Measurements from ENCODE around the gene GPR3.

Gene GPR3

DNA sequence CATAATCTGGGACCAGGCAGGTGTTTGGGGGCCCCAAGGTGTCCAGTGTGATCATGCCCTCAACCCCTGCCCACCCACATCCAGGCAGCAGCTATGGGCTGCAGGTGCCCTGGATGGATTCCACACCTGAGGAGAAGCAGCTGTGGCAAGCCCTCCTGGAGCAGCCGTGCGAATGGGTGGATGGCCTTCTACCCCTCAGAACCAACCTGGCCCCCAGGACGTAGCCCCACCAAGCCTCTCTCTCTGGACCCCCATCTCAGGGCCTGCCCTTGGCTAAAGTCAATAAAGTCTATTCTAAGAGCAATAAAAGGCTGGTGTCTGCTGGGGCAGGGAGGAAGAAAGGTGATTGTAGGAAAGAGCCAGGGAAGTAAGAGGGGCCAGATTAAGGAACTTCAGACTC is 38.8 kb upstream of the GPR3 start:
- H3K9me3 Mint-ChIP-seq, result no peaks in the 10 kb centered on the region
- no peak overlapping the region for H3K4me3 Mint-ChIP-seq
- H3K4me1 Mint-ChIP-seq (ENCODE audit: low read depth), result peaks cover 16% of the 10 kb centered on the region
- peaks cover 13% of the 10 kb centered on the region for H3K27me3 Mint-ChIP-seq
- intact Hi-C loops (cut with micrococcal nuclease), result no loop called here
- no peak overlapping the region for H3K27ac Mint-ChIP-seq
- H3K36me3 Mint-ChIP-seq (ENCODE audit: low read depth), result peaks cover 73% of the 10 kb centered on the region

DNA sequence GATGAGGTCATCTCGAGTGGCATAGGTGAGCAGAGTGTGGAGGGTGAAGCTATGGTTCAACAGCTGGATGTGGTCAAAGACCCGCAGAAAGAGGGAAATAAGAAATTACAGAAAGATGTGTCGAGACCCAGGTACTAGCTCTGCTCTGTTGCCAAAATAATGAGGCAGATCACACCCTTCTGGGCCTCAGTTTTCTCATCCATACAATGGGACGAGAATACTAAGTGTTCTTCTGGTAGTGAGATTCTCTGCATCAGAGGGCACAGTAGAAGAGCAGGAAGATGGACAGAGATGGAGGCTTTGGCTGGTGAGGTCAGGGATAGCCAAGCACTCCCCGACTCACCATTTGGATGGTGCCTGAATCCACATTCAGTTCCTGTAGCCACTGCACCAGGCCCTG is 36.7 kb upstream of the GPR3 start:
- Mint-ChIP-seq H3K9me3 (no peaks in the 10 kb centered on the region), H3K36me3 (ENCODE audit: low read depth) (peaks cover 85% of the 10 kb centered on the region), H3K4me1 (ENCODE audit: low read depth) (peaks cover 29% of the 10 kb centered on the region), H3K4me3 (no peak overlapping the region), H3K27me3 (peaks cover 30% of the 10 kb centered on the region), H3K27ac (no peak overlapping the region)
- intact Hi-C loops (cut with micrococcal nuclease), result loop anchor here (2.0 kb wide), 1 partner anchor 55 kb away; no protein-coding TSS in a partner anchor

DNA sequence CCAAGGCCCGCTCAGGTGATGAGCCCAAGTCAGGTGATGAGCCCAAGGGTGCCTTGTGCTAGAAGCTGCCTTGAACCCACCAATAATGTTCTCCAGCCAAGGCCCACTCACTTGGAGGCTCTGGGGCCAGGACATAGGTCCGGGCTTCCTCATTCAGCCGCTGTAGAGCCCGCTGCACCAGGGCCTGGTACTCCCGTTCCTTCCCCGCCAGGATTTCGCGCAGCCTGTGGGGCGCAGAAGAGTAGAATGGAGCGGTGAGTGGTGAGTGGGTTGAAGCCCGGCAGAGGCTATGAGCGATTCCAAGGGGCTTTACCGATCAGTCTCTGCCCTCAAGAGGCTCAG is 36.2 kb upstream of the GPR3 start:
- no peak overlapping the region for H3K4me3 Mint-ChIP-seq
- peaks cover 35% of the 10 kb centered on the region for H3K4me1 Mint-ChIP-seq (ENCODE audit: low read depth)
- H3K27ac Mint-ChIP-seq, result no peak overlapping the region
- peaks cover 35% of the 10 kb centered on the region for H3K27me3 Mint-ChIP-seq
- H3K9me3 Mint-ChIP-seq, result no peaks in the 10 kb centered on the region
- intact Hi-C loops (cut with micrococcal nuclease), result loop anchor here (2.0 kb wide), 1 partner anchor 55 kb away; no protein-coding TSS in a partner anchor
- peaks cover 85% of the 10 kb centered on the region for H3K36me3 Mint-ChIP-seq (ENCODE audit: low read depth)

DNA sequence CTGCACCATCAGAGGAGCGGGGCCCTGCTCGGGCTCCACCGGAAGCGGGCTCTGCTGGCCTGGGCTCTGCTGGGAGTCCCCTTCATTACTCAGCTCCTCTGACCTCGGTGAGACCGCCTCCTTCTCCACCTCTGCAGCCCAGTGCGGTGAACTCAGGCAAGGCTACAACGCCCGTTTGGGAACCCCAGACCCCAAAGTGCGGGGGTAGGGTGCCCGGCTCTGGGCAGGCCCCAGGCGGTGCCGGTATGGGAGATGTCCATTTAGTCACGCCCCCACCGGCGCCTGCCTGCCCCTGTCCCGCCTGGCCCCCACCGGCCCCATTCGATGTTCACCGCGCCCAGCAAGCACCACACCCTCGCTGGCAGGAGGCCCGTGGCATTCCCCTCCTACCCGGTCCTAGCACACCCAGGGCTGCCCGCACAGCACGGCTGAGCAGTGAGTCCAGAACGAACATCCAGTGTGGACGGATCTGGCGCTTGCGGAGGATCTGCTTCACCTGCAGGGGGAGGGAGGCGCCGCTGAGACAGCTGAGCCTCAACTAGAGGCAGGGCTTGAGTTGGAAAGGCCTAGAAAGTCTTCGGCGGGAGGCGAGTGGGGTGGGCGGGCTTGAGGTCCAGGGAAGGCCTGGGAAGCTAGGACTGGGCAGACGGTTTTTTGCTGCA is 35.7 kb upstream of the GPR3 start:
- H3K27ac Mint-ChIP-seq, result no peak overlapping the region
- intact Hi-C loops (cut with micrococcal nuclease), result loop anchor here (1.0 to 2.0 kb wide), 4 partner anchors 9 to 56 kb away; partner anchors contain the start of gene GPR3
- H3K4me1 Mint-ChIP-seq (ENCODE audit: low read depth), result peaks cover 35% of the 10 kb centered on the region
- peaks cover 36% of the 10 kb centered on the region for H3K27me3 Mint-ChIP-seq
- H3K36me3 Mint-ChIP-seq (ENCODE audit: low read depth), result peaks cover 87% of the 10 kb centered on the region
- H3K9me3 Mint-ChIP-seq, result no peaks in the 10 kb centered on the region
- H3K4me3 Mint-ChIP-seq, result no peak overlapping the region

DNA sequence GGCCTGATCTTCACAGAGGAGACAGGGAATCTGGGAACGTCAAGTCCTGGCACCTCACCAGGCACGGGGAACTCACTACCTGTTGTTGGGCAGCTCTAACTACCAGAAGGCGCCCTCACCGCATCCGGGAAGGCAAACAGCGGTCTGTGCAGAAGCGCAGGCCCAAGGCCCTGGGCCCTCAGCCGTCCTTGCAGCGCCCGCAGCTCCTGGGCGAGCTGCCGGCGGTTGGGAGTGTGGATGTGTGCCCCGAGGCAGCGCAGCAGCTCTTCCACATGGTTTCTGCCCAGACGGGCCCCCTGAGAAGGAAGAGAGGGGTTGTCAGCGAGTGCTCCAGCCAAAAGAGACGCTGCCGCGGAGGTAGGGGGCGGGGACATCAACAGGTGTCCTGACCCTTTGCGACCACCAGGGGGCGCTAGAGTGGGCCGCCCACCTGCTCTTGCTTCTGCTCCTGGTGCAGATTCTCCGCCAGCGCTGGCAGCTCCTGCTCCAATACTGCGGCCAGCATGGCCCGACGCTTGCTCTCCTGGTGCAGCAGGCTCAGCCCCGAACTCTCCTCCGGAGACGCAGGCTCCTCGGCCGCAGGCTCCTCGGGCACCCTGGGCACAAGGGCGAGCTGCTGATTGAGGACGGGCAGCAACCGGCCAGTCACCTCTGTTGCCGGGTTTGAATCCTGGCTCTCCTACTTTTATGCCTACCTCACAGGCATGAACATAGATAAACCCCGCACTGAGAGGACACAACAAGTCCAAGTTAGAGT is 35.0 kb upstream of the GPR3 start:
- Mint-ChIP-seq H3K27ac (no peak overlapping the region), H3K27me3 (peaks cover 38% of the 10 kb centered on the region), H3K4me3 (no peak overlapping the region), H3K36me3 (ENCODE audit: low read depth) (peaks cover 94% of the 10 kb centered on the region), H3K4me1 (ENCODE audit: low read depth) (peaks cover 35% of the 10 kb centered on the region), H3K9me3 (no peaks in the 10 kb centered on the region)
- intact Hi-C loops (cut with micrococcal nuclease), result loop anchor here (1.0 to 2.0 kb wide), 4 partner anchors 8 to 57 kb away; partner anchors contain the start of gene GPR3

DNA sequence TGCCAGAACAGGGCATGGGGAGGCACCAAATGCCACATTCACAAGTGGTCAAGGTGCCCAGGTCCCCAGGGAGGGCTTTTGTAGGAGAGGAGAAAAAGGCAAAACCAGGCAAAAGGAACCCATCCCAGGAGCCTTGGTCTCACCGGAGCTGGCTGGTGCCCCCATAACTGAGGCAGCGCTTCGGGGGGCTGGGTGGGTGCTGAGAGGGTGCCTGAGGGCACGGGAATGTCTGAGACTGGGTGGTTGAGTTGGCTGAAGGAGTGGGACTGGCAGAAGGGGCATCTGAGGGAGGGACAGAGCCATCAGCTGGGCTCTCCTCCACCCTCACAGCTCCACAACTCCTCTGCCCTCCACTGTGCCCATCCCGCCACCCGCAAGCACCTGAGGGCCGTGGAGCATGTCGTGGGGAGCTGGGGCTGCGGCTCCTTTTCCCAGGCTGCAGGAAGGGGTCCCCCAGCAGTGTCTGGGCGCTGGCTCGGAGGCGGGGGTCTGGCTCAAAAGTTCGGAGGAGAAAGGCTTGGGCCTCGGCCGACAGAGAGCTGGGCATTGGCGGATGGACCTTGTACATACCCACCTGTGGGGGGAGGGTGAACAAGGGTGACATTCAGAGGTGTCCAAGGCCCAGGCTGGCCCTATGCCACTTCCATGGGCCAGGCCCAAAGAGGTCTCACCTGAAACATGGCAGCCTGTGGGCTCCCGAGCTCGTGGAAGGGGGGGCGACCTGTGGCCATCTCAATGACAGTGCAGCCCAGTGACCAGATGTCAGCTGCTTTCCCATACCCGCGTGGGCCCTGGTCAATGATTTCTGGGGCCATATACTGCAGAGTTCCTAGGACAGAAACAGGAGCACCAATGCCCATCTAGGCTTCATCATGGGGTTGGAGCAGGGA is 34.1 kb upstream of the GPR3 start:
- no peak overlapping the region for H3K27ac Mint-ChIP-seq
- peaks cover 35% of the 10 kb centered on the region for H3K4me1 Mint-ChIP-seq (ENCODE audit: low read depth)
- H3K36me3 Mint-ChIP-seq (ENCODE audit: low read depth), result peaks cover 95% of the 10 kb centered on the region
- H3K4me3 Mint-ChIP-seq, result no peak overlapping the region
- peaks cover 38% of the 10 kb centered on the region for H3K27me3 Mint-ChIP-seq
- no peaks in the 10 kb centered on the region for H3K9me3 Mint-ChIP-seq
- intact Hi-C loops (cut with micrococcal nuclease), result no loop called here

DNA sequence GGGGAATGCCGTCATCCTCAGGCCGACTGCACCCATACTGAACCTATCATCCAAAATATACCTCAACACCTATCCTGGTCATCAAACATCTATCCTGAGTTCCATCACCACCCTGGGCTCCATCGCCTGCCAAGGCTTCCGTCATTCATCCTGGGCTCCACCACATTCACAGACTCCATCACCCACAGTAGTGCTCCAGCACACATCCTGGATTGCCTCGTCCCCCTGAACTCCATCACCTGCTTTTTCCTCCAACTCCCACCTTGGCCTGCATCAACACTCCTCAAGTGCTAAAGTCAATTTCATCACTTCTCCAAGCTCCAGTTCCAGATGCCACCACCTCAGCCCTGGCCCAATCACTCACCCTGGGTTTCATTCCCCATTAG is 33.5 kb upstream of the GPR3 start:
- H3K4me1 Mint-ChIP-seq (ENCODE audit: low read depth), result peaks cover 35% of the 10 kb centered on the region

DNA sequence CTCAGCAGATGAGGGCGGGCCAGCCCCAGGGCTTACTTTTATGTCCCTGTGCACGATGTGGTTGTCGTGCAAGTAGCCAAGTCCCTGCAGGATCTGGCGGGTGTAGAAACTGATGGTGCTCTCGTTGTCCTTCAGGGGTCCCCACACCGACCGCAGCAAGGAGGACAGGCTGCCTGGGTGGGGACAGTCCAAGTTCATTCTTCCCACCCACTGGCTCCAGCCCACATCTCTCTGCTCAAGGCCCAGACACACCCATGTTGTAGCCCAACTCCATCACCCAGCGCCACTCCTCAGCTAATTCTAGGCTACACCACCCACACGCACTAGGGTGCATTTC is 32.6 kb upstream of the GPR3 start:
- Mint-ChIP-seq H3K4me3 (peak overlapping the region; percentile 65), H3K9me3 (no peaks in the 10 kb centered on the region), H3K36me3 (ENCODE audit: low read depth) (peaks cover 97% of the 10 kb centered on the region), H3K27me3 (peaks cover 38% of the 10 kb centered on the region), H3K27ac (no peak overlapping the region), H3K4me1 (ENCODE audit: low read depth) (peaks cover 43% of the 10 kb centered on the region)
- intact Hi-C loops (cut with micrococcal nuclease), result no loop called here

More for the DNA sequence above, 33.5 kb upstream of the GPR3 start:
- H3K9me3 Mint-ChIP-seq, result no peaks in the 10 kb centered on the region
- H3K4me3 Mint-ChIP-seq, result no peak overlapping the region
- H3K27me3 Mint-ChIP-seq, result peaks cover 38% of the 10 kb centered on the region
- H3K36me3 Mint-ChIP-seq (ENCODE audit: low read depth), result peaks cover 95% of the 10 kb centered on the region
- intact Hi-C loops (cut with micrococcal nuclease), result no loop called here
- H3K27ac Mint-ChIP-seq, result no peak overlapping the region

DNA sequence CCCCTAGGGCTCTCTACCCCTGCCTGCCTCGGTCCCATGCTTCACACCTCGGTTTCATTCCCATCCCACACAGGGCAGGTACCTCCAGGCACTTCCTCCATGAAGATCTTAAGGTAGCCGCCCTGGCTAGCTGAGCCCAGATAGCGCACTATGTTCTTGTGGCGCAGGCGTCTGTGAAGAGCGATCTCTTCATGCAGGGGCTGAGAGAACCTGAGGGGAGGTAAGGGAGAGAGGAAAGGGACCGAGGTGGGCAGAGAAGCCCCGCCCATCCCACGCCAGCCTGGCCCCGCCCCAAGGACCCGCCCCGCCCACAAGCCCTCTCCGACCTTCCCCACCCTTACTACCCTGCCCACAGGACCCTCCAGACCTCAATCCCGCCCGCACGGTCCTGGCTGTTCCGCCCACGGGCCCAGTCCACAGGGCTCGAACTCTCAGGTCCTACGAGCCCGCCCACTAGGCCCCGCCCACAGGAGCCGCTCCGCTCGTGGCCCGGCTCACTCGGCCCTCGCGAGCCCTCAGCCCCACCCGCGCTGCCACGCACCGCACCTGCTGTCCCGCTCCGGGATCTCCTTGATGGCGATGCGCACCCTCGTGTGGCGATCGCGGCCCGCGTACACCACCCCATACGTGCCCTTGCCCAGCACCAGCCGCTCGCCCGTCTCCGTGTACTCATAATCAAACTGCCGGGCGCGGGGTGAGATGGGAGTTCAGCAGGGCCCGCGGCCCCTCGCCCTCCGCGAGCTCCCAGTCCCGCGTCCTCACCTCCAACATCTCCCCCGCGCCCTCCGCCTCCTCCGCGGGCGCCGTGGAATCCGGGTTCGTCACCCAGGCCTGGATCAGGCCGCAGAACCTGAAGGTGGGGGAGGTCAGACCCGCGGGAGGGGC is 32.0 kb upstream of the GPR3 start:
- Mint-ChIP-seq H3K27me3 (peaks cover 38% of the 10 kb centered on the region), H3K4me3 (peak overlapping the region; percentile 65), H3K4me1 (ENCODE audit: low read depth) (peaks cover 49% of the 10 kb centered on the region), H3K9me3 (no peaks in the 10 kb centered on the region), H3K27ac (no peak overlapping the region), H3K36me3 (ENCODE audit: low read depth) (peaks cover 92% of the 10 kb centered on the region)
- intact Hi-C loops (cut with micrococcal nuclease), result no loop called here

DNA sequence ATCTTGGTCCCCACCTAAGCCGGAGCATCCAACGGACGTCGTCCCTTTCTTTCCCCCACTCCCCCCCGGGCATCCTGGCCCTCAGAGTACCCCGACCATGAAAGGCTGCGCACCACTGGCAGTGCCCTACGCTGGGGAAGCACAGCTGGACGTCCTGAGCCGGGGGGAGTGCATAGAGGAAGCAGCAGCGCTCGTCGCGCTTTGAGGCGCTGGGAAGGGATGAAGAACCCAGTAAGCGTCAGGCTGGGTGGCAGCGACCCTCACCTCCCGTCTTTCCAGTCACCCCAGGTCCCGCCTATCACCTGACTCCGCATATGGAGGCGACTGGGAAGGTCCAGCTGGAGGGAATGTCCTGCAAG is 31.4 kb upstream of the GPR3 start:
- peak overlapping the region; percentile 65 for H3K4me3 Mint-ChIP-seq
- peaks cover 38% of the 10 kb centered on the region for H3K27me3 Mint-ChIP-seq
- H3K27ac Mint-ChIP-seq, result no peak overlapping the region
- peaks cover 92% of the 10 kb centered on the region for H3K36me3 Mint-ChIP-seq (ENCODE audit: low read depth)
- peaks cover 55% of the 10 kb centered on the region for H3K4me1 Mint-ChIP-seq (ENCODE audit: low read depth)
- intact Hi-C loops (cut with micrococcal nuclease), result no loop called here
- no peaks in the 10 kb centered on the region for H3K9me3 Mint-ChIP-seq

DNA sequence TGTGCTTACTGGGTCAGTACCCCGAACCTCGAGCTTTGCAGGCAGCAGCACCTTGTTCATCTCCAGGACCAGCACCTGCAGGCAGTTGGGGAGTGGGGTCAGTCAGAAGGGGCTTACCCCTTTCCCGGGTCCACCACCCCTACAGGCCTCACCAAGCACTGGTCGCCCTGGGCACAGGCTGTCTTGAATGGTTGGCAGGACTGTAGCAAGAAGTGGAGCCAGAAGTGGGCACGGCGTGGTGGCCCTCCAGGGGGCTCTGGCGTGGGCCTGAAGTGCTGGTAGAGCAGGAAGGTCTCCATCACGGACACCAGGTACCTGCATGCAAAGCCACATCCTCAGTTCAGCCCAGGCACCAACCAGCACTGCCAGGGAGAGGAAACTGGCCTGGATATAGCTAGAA is 30.9 kb upstream of the GPR3 start:
- intact Hi-C loops (cut with micrococcal nuclease), result no loop called here
- H3K36me3 Mint-ChIP-seq (ENCODE audit: low read depth), result peaks cover 87% of the 10 kb centered on the region
- H3K4me1 Mint-ChIP-seq (ENCODE audit: low read depth), result peaks cover 55% of the 10 kb centered on the region
- H3K27me3 Mint-ChIP-seq, result peaks cover 38% of the 10 kb centered on the region
- H3K4me3 Mint-ChIP-seq, result no peak overlapping the region
- no peak overlapping the region for H3K27ac Mint-ChIP-seq
- H3K9me3 Mint-ChIP-seq, result no peaks in the 10 kb centered on the region

DNA sequence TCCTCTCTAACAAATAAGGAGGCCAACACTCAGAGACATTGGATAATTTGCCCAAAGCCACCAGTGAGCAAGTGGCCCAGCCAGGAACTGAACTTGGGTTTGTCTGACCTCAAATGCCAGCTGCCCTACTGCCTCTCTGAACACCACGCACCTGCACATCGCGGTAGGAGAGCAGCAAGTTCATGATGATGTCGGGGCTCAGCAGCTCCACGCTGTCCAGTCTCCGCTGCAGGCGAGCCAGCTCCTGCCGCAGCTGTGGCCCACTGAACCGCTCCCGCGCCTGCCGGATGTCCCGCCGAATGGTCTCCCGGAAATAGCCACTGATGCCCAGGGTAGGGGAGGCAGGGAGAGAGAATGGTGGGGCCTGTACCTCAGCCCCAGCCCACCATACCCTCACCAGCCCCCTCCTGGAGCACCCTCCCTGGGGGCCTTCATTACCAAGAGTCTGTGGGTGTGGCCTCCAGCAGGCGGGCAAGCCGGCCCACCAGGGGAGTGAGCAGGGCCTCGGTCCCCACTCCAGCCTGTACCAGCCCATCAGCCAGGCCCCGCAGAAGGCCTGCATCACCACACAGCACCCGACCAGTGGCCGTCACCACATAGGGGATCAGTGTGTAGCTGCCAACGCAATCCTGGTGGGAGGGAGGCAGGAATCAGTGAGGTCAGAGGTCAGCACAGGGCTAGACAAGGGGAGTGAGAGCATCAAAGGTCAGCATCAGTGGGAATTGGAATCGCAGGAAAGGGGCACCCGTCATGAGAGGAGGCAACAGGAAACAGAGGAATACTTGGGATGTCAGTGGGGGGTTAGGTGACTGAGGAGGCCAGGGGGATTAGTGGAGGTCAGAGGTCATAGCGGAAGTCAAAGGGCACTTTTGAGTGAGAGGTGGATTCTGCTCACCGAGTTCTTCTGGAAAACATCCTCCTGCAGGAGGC is 28.4 kb upstream of the GPR3 start:
- Mint-ChIP-seq H3K36me3 (ENCODE audit: low read depth) (peaks cover 62% of the 10 kb centered on the region), H3K4me3 (no peak overlapping the region), H3K27me3 (peaks cover 24% of the 10 kb centered on the region), H3K27ac (peak overlapping the region; percentile 98), H3K4me1 (ENCODE audit: low read depth) (peaks cover 64% of the 10 kb centered on the region), H3K9me3 (no peaks in the 10 kb centered on the region)
- intact Hi-C loops (cut with micrococcal nuclease), result no loop called here

Data from dendritic cell treated with granulocyte-macrophage colony-stimulating factor and Interleukin-4, amounts not matched to agents 40 ng/mL and 50 ng/mL, for 4 days (primary cell).